ACC112 (cell line): Measurements from ENCODE around the gene WDR17.

ENCODE experiments used
- H2AFZ ChIP-seq: fragments of 200-600 bp; sonication (generic); one replicate; pipeline ENCODE4 v1.6.0; 2017; ENCODE audit warnings: antibody characterized with exemption, low read length; ENCODE audit not compliant: unreplicated experiment
- H3K27ac ChIP-seq: fragments of 200-600 bp; sonication (generic); 2 replicates; pipeline ENCODE4 v1.5.1; 2014; ENCODE audit warnings: low read depth, mild to moderate bottlenecking, antibody characterized with exemption, low read length, moderate library complexity
- H3K27me3 ChIP-seq: fragments of 200-600 bp; sonication (generic); 2 replicates; pipeline ENCODE4 v1.6.1; 2014; ENCODE audit warnings: mild to moderate bottlenecking, antibody characterized with exemption, low read length, moderate library complexity, mixed read lengths; ENCODE audit not compliant: insufficient read depth
- H3K36me3 ChIP-seq: fragments of 200-600 bp; sonication (generic); 2 replicates; pipeline ENCODE4 v1.6.1; 2016; ENCODE audit warnings: mild to moderate bottlenecking, antibody characterized with exemption, low read length, moderate library complexity, mixed read lengths; ENCODE audit not compliant: insufficient read depth
- H3K4me1 ChIP-seq: fragments of 200-600 bp; sonication (generic); one replicate; pipeline ENCODE4 v1.6.1; 2016; ENCODE audit warnings: low read length, mixed read lengths; ENCODE audit not compliant: insufficient read depth, unreplicated experiment, control insufficient read depth
- H3K4me3 ChIP-seq: fragments of 200-600 bp; sonication (generic); 2 replicates; pipeline ENCODE4 v1.5.1; 2014; ENCODE audit warnings: mild to moderate bottlenecking, low read depth, low read length
- H3K79me2 ChIP-seq: fragments of 200-600 bp; sonication (generic); one replicate; pipeline ENCODE4 v1.6.0; 2016; ENCODE audit warnings: low read length; ENCODE audit not compliant: control insufficient read depth, unreplicated experiment, insufficient read depth

WDR17 gene

DNA sequence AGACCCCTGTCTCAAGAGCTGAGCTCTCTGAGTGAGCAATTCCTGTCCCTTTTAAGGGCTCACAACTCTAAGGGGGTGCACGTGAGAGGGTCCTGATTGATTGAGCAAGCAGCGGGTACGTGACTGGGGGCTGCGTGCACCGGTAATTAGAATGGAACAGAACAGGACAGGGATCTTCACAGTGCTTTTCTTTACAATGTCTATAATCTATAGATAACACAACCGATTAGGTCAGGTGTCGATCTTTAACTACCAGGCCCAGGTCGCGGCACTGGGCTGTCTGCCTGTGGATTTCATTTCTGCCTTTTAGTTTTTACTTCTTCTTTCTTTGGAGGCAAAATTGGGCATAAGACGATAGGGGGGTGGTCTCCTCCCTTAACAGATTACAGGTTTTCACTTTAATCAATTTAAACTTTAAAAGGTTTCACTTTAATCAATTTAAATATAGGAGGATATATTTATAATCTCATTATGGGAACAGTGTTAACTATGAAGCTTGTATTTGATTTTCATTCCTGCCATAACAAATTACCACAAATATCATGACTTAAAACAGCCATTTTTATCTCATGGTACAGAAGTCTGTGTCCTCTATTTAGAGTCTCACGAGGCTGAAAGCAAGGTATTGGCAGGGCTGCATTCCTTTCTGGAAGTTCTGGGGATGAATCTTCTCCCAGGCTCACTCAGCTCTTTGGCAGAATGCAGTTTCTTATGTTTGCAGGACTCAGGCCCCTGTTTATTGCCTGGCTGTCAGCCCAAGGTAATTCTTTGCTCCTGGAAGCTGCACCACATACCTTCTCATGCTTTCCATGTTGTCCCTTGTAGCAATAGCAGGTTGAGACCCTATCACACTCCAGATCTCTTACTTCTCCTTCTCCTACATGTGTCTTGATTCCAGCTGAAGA is 124.5 kb downstream of the WDR17 start:
- Histone ChIP-seq H3K27ac (no peak overlapping the region), H3K36me3 (no peaks in the 10 kb centered on the region), H3K27me3 (no peaks in the 10 kb centered on the region), H3K4me3 (no peak overlapping the region), H3K4me1 (peaks cover 31% of the 10 kb centered on the region), H3K79me2 (no peaks in the 10 kb centered on the region), H2AFZ (no peak overlapping the region)

GRCh38 chr4:176191974-176192373 is 126.3 kb downstream of the WDR17 start:
- H3K27ac ChIP-seq = peak overlapping the region; percentile 90
- H3K4me3 ChIP-seq = peak overlapping the region; percentile 23; the same call in 1 of the 2 replicates
- no peaks in the 10 kb centered on the region for H3K27me3 ChIP-seq
- H3K4me1 ChIP-seq = peaks cover 34% of the 10 kb centered on the region
- H3K79me2 ChIP-seq = no peaks in the 10 kb centered on the region
- peak overlapping the region; percentile 55 for H2AFZ ChIP-seq
- no peaks in the 10 kb centered on the region for H3K36me3 ChIP-seq

DNA sequence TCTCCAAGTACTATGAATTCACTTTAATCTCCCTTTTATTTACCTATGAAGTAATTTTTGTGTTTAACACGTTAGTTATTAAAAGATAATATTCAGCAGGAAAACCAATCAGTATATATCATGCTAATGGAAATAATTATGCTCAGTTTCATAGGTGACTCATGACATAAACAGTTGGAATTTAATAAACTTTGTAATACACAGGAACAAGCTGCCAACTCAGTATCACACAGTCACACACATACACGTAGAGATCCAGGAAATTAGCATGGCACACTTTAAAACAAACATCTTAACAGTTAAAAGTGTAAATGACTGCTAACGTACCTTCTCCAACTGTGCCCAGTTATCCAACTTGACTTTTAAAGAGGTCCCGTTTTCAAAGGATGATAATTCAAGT is 127.5 kb downstream of the WDR17 start:
- H3K27ac ChIP-seq = peak overlapping the region; percentile 90
- H3K36me3 ChIP-seq = no peaks in the 10 kb centered on the region
- peak overlapping the region; percentile 91 for H2AFZ ChIP-seq
- peak overlapping the region; percentile 23; the same call in 1 of the 2 replicates for H3K4me3 ChIP-seq
- H3K27me3 ChIP-seq = no peaks in the 10 kb centered on the region
- H3K79me2 ChIP-seq = no peaks in the 10 kb centered on the region
- peaks cover 34% of the 10 kb centered on the region for H3K4me1 ChIP-seq

DNA sequence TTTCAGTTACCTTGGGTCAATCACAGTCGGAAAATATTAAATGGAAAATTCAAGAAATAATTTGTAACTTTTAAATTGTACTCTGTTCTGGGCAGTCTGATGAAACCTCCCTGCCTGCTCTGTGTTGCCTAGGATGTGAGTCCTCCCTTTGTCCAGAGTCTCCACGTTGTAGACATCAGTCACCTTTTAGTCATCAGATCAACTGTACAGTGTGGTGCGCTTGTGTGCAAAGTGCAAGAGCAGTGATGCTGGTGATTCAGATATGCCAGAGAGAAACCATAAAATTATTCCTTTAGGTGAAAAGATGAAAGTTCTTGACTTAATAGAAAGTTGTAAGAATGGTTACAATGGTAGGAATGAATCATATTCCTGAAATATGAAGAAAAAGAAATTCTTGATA is 128.3 kb downstream of the WDR17 start:
- no peaks in the 10 kb centered on the region for H3K36me3 ChIP-seq
- no peaks in the 10 kb centered on the region for H3K79me2 ChIP-seq
- H3K4me1 ChIP-seq = peaks cover 34% of the 10 kb centered on the region
- H2AFZ ChIP-seq = peak overlapping the region; percentile 42
- H3K4me3 ChIP-seq = peak overlapping the region; percentile 48
- peak overlapping the region; percentile 90 for H3K27ac ChIP-seq
- no peaks in the 10 kb centered on the region for H3K27me3 ChIP-seq

DNA sequence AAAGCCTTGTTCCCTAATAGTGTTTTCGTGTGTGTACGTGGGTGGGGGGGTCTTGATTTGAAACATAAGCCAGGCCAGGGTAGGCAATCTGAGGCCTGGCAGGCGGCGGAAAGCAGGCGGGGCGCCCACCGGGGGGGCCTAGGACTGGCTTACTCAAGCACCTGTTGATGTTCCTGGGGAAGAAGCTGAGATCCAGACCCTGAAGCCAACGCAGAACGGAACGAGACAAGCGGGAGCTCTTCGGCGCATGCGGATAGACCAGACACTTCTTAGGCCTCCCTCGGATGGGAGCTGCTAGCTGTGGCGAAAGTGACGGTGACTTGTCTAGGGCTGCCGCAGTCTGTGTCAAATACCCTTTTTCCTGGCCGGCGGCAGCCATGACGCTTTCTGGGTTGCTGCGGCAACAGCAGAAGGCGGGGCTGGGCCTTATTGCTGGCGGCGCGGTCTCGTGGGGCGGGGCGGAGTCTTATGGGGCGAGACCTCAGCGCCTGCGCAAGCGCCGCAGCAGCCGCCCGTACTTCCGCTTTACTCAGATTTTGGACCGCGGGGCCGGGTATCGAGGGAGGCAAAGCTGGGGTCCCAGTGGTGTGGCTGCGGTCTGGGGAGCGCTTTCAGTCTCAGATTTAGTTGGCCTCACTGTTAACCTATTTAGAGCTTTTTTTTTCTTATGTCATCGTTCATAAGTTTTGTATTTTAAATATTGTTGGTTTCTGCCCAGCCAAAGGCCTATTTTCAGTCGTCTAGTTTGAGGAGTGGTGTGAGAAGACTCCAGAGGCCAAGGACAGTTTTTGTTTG is 129.7 kb downstream of the WDR17 start, which contains the start of gene SPATA4:
SPATA4 (minus strand) TSS at position 402 of the 795 bp plus-strand sequence; CDS start at position 379, 23 bp downstream.
- Histone ChIP-seq H3K4me3 (peak within 1 kb of the TSS; percentile 80), H2AFZ (peak within 1 kb of the TSS; percentile 99), H3K4me1 (peaks cover 34% of the 10 kb centered on the region), H3K36me3 (no peaks in the 10 kb centered on the region), H3K27me3 (no peaks in the 10 kb centered on the region), H3K27ac (peak within 1 kb of the TSS; percentile 90), H3K79me2 (no peaks in the 10 kb centered on the region)

DNA sequence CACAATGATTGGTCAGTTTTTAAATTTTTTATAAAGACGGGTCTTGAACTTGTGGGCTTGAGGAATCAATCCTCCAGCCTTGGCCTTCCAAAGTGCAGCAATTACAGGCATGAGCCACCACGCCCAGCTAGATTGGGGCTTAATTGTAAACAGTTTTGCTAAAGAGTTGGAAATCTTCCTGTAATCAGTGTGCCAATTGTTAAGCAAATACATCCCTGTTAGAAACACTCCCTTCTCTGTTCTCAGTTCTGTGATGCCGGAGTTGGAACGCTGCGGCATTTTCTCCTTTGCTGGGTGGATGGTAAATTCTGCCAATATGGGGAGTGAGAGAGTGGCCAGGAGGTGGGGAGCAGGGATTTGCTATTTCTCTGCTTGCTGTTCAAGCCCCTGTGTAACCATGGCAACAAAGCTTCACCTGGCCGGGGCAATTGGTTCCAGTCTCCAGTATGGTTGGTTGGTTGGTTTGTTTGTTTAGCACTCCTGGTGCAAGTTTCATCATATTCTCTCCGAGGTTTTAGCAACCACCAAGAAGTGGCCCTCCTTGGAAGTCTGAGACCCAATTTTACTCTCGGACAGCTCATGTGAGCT is 132.8 kb downstream of the WDR17 start:
- H3K27ac ChIP-seq = no peak overlapping the region
- H2AFZ ChIP-seq = no peak overlapping the region
- no peaks in the 10 kb centered on the region for H3K36me3 ChIP-seq
- H3K4me3 ChIP-seq = no peak overlapping the region
- no peaks in the 10 kb centered on the region for H3K27me3 ChIP-seq
- no peaks in the 10 kb centered on the region for H3K79me2 ChIP-seq
- H3K4me1 ChIP-seq = peaks cover 14% of the 10 kb centered on the region

DNA sequence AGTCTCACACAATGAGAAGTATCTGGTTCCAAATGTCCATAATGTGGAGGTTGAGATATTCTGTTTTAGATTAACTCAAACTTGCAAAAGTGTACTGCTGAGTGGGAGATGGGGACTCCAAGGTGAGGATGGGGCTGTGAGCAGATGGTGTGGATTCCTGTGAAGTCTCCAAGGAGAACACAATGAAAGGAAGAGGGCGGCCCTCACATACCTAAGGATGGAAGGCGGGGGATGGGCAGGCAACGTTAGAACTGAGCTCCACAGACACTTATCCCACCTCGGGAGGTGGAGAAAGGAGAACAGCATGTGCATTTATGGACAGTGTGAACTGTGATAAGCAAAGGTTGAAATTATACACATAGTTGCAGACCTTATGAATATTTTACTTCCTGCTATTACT is 139.7 kb downstream of the WDR17 start:
- Histone ChIP-seq H3K79me2 (no peaks in the 10 kb centered on the region), H3K4me1 (no peaks in the 10 kb centered on the region), H3K4me3 (no peak overlapping the region), H3K36me3 (no peaks in the 10 kb centered on the region), H3K27me3 (peaks cover 17% of the 10 kb centered on the region), H3K27ac (no peak overlapping the region), H2AFZ (no peak overlapping the region)

DNA sequence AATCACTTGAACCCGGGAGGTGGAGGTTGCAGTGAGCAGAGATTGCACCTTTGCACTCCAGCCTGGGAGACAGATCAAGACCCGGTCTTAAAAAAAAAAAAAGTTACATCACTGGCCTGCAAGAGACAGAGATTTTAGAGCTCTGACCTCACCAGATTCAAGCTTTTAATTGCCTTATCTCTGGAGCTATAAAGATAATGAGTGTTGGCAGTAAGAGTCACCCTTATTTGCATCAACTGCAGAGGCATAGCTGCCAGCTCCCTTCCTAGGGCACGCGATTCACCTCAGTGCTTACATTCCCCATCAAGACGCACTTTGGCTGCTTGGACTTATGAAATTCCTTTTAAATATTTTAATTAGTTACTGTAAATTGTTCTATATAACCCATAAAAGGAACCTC is 142.2 kb downstream of the WDR17 start:
- no peaks in the 10 kb centered on the region for H3K36me3 ChIP-seq
- H3K4me3 ChIP-seq = no peak overlapping the region
- H2AFZ ChIP-seq = no peak overlapping the region
- H3K4me1 ChIP-seq = no peaks in the 10 kb centered on the region
- no peaks in the 10 kb centered on the region for H3K79me2 ChIP-seq
- H3K27me3 ChIP-seq = peaks cover 17% of the 10 kb centered on the region
- H3K27ac ChIP-seq = no peak overlapping the region

DNA sequence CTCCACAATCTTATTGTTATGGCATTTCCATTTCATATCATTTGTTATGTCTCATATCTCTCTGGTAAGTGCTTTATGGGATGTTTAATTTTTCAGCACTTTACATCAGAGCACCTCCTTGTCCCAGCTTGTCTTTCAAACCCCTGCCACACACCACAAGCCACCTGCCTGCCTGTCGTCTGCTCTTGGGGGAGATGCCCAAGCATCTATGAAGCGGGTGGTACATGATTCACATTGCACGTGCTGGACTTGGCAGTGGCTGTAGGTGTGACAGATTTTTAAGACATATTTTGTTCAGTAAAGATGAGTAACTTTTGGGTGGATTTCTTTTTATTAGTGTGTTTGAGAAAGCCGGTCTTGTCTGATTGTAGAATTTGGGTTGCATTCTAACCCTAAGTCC is 143.9 kb downstream of the WDR17 start:
- Histone ChIP-seq H3K79me2 (no peaks in the 10 kb centered on the region), H2AFZ (no peak overlapping the region), H3K27ac (no peak overlapping the region), H3K4me3 (no peak overlapping the region), H3K36me3 (no peaks in the 10 kb centered on the region), H3K4me1 (no peaks in the 10 kb centered on the region), H3K27me3 (peaks cover 17% of the 10 kb centered on the region)

DNA sequence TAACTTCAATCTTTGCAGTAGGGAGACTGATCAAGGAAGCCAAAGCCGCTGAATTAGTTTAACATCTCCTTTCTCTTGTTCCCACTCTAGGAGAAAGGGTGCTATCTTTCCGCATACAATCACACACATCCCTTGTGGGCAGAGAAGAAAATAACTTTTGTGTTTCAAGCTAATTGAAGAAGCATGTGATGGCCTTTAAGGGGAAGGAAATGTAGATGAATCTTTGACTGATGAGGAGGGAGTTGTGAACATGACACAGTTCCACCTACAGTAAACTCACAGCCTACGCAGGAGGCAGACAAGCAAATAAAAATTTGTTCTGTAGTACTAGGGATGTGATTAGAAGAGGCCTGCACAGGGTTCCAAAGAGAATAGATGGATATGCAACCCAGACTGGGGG is 144.5 kb downstream of the WDR17 start:
- Histone ChIP-seq H2AFZ (no peak overlapping the region), H3K27ac (no peak overlapping the region), H3K4me1 (no peaks in the 10 kb centered on the region), H3K79me2 (no peaks in the 10 kb centered on the region), H3K27me3 (peaks cover 17% of the 10 kb centered on the region), H3K36me3 (no peaks in the 10 kb centered on the region), H3K4me3 (no peak overlapping the region)
